Measurements from ENCODE around the gene ACBD4.

DNA sequence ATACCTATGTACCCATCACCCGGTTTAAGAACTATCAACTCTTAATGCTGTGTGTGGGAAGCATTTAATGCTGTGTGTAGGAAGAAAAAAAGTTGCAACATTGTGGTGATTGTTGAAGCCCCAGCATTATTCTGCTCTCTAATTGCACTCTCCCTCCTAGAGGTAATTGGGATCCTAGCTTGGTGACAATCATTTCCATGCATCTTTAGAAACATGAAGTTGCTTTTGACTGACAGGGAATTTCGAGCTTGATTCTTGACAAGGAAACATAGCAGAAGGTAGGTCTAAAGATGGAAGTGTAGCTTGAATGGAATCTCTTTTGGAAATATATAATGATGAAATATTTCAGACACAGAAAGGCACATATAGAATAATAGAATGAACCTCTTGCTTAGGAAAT lies 53.5 kb downstream of the ACBD4 start:
- TF ChIP-seq, protein P1, sequence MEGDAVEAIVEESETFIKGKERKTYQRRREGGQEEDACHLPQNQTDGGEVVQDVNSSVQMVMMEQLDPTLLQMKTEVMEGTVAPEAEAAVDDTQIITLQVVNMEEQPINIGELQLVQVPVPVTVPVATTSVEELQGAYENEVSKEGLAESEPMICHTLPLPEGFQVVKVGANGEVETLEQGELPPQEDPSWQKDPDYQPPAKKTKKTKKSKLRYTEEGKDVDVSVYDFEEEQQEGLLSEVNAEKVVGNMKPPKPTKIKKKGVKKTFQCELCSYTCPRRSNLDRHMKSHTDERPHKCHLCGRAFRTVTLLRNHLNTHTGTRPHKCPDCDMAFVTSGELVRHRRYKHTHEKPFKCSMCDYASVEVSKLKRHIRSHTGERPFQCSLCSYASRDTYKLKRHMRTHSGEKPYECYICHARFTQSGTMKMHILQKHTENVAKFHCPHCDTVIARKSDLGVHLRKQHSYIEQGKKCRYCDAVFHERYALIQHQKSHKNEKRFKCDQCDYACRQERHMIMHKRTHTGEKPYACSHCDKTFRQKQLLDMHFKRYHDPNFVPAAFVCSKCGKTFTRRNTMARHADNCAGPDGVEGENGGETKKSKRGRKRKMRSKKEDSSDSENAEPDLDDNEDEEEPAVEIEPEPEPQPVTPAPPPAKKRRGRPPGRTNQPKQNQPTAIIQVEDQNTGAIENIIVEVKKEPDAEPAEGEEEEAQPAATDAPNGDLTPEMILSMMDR (IDR thresholded peaks at IDR 0.05; ENCODE audit: low read depth, low read length) = no peak
- TF ChIP-seq EZH2phosphoT487 (IDR thresholded peaks at IDR 0.05; ENCODE audit: low read depth) = no peak

Data from OCI-LY3 (cell line).